NCI-H82 (cell line): Measurements from ENCODE around the gene SUSD6.
A peak's percentile ranks its signal among the peaks of the same experiment; 100 is the strongest.
"Not testable (repeated sequence)": the region's sequence is repeated elsewhere in the genome, so short reads cannot be mapped to it uniquely, and the experiment has no call there.

Source experiments
- DNase-seq: peaks from one replicate; lab custom pipeline; 2025; lab: John Stamatoyannopoulos, UW

Gene SUSD6

DNA sequence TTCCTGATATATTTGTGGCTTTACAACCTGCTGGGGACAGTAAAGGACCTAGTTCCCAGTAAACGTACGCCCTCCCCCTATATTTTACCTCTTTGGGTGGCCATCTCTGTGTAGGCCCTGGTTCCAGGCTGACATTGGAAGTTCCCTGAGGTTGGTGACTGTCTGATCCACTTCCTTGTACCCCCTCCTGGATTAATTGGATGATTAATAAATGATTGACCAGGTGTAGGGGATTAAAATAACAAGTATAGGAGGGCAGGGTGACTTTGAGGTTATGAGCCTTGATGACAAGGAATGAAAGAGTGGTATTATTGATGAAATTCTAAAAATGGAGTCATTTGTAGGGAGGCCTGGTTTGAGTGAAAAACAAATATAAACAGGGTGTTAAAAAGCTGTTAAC, 9.6 kb downstream of the SUSD6 start:
- DNase-seq: peak; percentile 29

- no peak for DNase-seq
Observed at GRCh38 chr14:69624136-69624535, 12.7 kb downstream of the SUSD6 start.

DNA sequence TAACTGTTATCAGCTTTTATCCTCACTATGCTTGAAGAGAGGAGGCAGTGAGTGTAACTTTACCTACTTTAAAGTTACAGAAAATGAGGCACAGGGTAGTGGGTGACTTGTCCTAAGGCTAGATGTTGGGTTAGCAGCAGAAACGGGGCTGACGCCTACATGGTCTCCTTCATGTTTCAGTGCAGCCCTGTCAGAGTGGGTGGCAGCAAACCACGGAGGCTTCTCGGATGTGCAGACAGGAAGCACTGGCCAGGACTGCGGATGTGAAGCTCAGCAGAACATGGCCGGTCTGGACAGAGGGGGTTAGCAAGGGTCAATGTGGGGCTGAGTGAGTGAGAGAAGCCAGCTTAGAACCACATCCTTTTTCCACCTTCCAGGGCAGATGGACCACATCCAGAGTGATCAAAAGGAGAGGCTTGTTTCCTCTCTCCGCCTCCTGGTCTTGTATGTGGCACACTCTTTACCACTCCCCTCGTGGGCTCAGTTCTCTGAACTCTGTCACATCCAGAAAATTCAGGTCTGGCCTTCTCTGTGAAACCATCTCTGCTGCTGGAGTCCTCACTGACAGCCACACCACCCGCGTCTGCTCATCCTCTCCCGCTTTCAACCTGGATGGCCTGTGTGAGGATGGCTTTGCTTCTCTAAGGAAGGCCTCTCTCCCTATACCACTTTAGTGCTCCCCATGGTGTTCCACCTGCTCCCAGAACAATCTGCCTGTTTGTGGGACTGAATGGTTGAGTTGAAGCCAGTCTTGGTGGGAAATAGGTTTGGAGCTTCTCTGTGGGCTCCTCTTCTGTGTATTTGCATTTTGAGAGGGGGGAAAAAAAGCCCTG, 14.1 kb downstream of the SUSD6 start:
- DNase-seq: no peak

- no peak for DNase-seq
Observed at GRCh38 chr14:69626132-69626500, 14.7 kb downstream of the SUSD6 start.

DNA sequence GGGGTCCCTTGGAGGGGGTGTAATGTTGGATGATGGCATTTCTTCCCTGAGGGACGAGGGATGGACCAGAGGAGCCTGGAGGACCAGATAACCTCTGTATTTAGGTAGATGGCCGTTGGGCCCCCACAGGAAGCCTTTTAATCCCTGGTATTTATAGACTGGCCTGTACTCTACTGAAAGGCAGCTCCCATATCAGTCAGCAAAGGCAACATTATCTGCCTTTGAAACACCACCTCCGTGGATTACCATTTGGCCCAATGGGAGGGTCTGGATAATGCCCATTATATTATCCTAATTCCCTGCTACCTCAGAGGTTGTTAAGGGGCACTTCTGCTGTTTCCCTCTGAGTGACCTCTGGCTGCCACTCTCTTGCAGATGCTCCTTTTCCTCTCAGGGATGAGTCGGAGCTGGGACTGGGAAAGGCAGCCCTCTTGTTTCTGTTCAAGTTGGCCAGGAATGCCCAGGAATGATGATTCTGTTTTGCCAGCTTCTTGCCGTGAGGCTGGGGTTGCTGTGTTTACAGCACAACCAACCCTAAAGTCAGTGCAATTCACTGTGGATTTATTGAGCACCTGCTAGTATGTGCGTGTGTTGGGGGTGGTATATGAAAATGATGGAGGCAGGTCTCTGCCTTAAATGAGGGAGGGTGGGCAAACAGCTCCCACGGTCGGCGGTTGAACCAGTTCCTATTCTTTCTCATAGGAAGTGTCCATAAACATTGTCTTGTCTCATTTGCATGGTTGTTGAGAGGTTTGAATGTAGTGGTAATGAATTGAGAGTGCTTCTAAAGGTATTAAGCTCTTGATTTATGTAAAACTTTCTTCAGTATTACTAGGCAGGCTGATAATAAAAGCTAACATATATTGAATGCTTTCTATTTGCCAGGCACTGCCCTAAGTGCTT, 18.1 kb downstream of the SUSD6 start:
- DNase-seq: peak; percentile 78

- DNase-seq: no peak
Observed at GRCh38 chr14:69630360-69630759, 19.0 kb downstream of the SUSD6 start.

DNA sequence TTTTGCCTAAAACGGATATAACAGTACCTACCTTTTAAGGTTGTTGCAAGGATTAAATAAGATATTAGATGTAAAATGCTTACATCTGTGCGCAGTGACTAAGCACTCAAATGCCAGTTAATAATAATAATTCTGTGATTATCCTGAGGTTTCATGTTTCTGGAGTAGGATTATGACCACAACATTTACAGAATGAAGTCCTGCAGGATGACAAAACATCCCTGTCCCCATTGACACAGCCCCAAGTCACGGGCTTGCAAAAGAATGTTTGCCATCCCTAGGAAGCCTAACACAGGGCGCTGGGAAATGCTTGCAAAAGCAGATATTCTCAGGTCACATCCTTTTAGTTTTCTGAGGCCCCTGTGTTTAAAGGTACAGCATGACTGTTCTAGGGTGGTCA, 20.1 kb downstream of the SUSD6 start:
- no peak for DNase-seq

DNA sequence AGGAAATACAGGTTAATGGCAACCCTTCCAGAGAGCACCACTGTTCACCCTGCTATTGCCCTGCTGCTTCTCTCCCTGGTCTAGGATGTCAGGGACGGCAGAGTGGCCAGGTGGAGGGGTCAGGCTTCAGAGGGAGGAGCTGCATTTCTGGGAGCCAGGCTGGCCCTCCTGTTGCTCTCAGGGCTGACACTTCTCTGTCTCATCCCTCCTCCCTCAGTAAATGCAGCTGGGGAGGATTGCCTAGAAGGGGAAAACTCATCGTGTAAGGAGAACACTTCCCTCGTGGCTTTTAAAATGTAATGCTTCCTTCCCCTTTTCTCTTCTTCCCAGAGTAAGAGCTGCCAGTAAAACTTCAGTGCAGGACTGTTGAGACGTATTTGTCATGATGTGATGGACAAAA, 20.8 kb downstream of the SUSD6 start:
- no peak for DNase-seq

DNA sequence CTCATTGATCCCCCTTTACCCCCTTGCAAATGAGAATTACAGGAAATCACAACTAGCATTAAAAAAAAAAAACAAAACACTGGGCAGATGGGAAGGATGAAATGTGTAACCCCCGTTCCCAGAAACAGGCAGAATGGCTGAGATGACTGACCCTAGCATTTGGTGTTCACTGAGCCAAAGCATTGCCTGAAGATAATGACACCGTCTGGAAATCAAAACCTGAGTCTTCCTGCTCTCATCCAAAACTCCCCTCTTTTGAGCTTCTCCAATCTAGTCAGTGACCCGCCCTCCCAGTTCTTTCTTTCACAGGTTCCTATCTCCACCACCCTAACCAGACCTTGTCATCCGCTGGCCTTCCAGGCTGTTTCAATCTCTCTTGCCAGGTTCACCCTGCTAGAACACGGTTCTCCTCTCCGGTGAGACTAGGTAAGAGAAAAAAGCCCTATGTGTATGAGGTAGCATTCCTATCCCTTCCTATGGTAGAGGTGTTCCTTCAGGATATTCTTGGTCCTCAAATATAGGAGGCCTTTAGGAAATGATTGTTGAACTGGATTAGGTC, 21.3 kb downstream of the SUSD6 start:
- DNase-seq: no peak

- DNase-seq: no peak
Observed at GRCh38 chr14:69633238-69633637, 21.8 kb downstream of the SUSD6 start.

- no peak for DNase-seq
Observed at GRCh38 chr14:69635981-69636639, 24.7 kb downstream of the SUSD6 start.

DNA sequence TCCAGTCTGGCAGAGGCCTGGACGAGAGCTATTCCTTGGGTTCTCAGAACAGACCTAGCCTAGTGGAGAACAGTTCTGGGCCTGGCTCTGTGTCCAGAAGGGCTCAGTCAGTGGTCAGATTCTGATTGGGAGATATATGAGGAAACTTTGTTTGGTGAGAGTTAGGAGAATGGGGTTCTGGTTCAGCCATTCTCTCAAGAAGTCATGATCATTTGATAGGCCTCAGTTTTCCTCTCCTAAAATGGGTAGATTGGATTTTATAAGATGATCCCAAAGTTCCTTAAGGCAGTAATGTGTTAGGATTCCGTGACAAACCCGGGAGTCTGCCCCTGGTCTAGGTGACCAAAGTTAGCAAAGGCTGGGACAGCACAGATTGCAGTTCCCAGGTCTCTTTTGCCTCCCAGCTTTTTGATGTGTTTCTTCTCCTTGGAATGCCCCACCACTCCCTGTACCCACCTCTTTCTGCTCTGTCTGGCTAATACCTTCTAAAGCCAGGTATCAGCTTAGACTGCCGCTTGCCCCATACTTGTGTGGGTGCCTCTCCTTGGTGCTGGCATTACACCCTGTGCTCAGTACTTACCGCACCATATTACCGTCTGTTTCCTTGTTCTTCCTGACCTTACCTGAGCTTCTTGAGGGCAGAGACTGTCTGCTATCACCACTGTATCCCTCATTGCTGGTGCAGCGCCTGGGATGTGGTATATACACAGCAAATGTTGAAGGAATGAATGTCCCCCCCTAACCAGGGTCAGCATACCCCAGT, 25.5 kb downstream of the SUSD6 start:
- no peak for DNase-seq

- peak; percentile 22 for DNase-seq
Observed at GRCh38 chr14:69637503-69638031, 26.2 kb downstream of the SUSD6 start.

DNA sequence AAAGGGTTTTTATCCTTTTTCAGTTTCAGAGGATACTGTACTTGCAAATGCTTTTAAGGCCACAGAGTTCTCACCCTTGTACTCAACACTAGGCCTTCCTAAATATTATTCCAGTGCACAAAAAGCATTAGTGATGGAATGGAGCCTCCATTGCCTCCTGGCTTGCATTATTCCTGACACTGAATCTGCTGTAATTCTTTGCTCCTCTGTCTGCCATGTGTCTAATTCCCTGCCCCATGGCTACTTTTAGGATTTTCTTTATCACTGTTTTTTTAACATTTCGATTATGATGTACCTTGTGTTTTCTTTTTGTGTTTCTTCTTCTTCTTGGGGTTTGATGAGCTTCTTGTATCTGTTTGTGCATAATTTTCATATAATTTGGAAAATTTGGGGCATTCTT, 29.5 kb downstream of the SUSD6 start:
- no peak for DNase-seq

- not testable (repeated sequence) for DNase-seq
Observed at GRCh38 chr14:69642212-69642793, 30.9 kb downstream of the SUSD6 start.

DNA sequence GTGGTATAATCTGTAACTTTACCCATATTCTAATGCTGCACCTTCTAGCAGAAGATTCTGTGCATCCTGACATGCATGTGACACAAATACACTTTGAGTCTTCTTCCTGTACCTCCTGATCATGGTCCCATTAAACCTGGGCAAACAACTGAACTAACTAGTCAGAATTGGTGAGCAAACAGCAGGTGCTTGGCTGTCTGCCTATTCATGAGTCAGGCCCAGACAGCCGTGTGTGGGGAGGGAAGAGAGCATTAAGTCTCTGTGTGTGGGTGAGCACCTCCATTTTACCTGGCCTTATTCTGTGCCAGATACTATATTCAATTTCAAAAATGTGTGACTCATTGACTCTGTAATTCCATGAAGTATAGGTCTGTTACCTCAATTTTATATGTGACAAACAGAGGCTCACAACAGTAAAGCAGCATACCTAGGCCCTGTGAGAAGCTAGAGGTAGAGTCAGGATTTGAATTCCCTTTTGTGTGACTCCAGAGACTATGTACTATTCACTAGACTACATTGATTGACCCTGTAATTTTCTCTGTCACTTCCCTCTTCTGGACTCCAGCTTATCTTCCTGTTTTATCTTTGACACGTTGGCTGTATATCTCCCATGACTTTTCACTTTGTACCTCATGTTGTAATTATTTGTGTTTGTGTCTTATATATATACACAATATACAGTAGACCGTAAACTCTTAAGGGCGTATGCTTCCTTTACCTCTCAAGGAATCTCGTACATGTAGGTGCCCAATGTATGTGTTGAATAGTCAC, 32.2 kb downstream of the SUSD6 start:
- DNase-seq: no peak

DNA sequence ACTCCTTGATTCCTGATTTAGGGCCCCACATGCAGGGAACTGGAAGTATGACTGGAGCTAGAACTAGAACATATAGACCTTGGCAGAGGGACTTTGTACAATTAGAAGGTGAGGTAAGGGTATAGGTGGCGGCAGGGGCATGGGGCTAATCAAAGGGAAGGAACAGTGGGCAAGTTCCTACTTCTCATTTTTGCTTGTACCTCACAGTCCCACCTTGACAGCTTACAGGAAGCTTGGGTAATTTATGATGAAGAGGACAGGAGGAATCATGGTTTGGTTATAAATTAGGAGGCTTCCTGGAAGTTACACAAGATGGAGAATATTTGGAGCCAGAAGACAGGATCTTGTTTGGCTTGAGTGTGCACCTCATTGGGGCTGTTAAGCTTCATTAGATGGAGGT, 33.4 kb downstream of the SUSD6 start:
- no peak for DNase-seq

DNA sequence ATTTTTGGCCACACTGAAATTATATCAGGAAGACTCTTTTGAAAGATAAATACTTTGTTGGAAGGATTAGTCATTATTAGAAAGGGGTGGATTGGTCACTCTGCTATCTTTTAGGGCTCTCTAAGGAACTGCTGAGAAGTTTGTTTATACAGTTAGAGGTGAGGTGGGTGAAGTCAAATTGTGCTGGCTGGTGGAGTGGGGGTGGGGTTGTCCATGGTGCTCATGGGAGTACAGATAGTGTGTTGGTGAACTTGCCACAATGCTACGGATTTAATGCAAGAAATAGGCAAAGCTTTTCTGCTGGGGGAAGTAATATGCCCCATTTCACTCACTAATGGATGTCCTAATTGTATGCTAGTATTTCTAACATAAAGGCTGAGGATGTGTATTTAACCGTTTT, 35.8 kb downstream of the SUSD6 start:
- DNase-seq: no peak

DNA sequence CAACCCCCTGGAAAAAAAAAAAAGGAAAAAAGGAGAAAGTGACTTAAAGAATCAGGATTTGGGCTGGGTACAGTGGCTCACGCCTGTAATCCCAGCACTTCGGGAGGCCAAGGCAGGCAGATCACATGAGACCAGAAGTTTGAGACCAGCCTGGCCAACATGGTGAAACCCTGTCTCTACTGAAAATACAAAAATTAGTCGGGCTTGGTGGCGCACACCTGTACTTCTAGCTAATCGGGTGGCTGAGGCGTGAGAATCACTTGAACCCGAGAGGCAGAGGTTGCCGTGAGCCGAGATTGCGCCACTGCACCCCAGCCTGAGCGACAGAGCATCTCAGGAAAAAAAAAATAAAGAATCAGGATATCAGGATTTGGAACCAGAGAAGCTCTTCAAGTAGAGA, 36.2 kb downstream of the SUSD6 start:
- DNase-seq: not testable (repeated sequence)
